C4-2B (cell line): Measurements from ENCODE around the gene KCTD16.

Experiments used
- CTCF ChIP-seq: fragments of 450-650 bp; conservative IDR thresholded peaks from 2 replicates; pipeline ENCODE4 v1.5.1; 2017; ENCODE audit warnings: mild to moderate bottlenecking
- ZFX ChIP-seq: fragments of 450-650 bp; IDR thresholded peaks from 2 replicates; pipeline ENCODE4 v1.6.1; 2017

GRCh38 chr5:144315026-144315425 is 144.4 kb downstream of the KCTD16 start:
- TF ChIP-seq CTCF = no peak
- no peak for TF ChIP-seq ZFX
